GM13977 (cell line): Measurements from ENCODE around the gene OR11H7.
"Not testable (repeated sequence)": the region's sequence is repeated elsewhere in the genome, so short reads cannot be mapped to it uniquely, and the experiment has no call there.

Experiments
- DNase-seq: peaks from one replicate; pipeline ENCODE4 v3.0.0; 2012; ENCODE audit warnings: low spot score
- in situ Hi-C: fragments of 300-500 bp; cut with MboI; formaldehyde crosslinking; loops from one replicate; pipeline ENCODE4 v1.12.0; 2022; ENCODE audit warnings: low sequenced_read_pairs, low pct_unique_long_range_greater_than_20kb, mixed read lengths, inconsistent platforms; ENCODE audit not compliant: unreplicated experiment
- TF ChIP-seq, protein P1 (sequence below): IDR thresholded peaks from 2 replicates; pipeline ENCODE4 v1.5.1; 2012; ENCODE audit warnings: mild to moderate bottlenecking, control low read depth; ENCODE audit not compliant: insufficient read depth; ENCODE audit errors: extremely low read depth, missing control alignments

The OR11H7 gene

DNA sequence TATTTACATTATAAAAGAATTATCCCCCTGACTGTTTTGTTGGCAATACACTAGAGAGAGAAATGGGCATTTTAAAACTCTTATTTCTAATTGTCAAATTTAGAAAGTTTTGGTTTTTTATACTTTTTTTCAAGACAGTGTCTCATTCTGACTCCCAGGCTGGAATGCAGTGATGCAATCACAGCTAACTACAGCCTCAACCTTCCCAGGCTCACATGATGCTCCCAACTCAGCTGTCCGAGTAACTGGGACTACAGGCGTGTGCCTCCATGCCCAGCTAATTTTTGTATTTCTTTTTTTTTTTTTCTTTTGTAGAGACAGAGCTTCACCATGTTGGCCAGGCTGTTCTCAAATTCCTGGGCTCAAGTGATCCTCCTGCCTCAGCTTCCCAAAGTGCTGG, 13.6 kb upstream of the OR11H7 start:
- in situ Hi-C loops: no loop called here
- TF ChIP-seq, protein P1, sequence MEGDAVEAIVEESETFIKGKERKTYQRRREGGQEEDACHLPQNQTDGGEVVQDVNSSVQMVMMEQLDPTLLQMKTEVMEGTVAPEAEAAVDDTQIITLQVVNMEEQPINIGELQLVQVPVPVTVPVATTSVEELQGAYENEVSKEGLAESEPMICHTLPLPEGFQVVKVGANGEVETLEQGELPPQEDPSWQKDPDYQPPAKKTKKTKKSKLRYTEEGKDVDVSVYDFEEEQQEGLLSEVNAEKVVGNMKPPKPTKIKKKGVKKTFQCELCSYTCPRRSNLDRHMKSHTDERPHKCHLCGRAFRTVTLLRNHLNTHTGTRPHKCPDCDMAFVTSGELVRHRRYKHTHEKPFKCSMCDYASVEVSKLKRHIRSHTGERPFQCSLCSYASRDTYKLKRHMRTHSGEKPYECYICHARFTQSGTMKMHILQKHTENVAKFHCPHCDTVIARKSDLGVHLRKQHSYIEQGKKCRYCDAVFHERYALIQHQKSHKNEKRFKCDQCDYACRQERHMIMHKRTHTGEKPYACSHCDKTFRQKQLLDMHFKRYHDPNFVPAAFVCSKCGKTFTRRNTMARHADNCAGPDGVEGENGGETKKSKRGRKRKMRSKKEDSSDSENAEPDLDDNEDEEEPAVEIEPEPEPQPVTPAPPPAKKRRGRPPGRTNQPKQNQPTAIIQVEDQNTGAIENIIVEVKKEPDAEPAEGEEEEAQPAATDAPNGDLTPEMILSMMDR: no peak
- no peak for DNase-seq

DNA sequence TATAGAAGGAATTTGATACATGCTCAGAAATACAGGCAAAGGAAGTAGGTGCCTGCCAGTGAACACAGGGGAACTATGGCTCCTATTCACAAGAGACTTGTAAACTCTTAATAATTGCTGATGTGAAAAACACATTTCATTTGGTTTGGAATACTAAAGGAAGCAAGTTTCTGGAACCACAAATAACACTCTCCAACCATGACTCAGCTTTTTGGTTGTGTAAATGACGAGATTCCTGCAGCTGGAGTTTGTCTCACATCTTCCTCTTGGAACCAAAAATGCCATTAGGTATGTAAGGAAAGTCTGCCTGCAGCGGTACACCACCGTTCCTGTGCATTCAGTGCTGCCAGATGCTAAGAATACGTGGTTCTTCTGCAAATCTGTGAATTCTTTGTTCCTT, 9.7 kb upstream of the OR11H7 start:
- TF ChIP-seq, protein P1: no peak
- DNase-seq: no peak
- in situ Hi-C loops: no loop called here

DNA sequence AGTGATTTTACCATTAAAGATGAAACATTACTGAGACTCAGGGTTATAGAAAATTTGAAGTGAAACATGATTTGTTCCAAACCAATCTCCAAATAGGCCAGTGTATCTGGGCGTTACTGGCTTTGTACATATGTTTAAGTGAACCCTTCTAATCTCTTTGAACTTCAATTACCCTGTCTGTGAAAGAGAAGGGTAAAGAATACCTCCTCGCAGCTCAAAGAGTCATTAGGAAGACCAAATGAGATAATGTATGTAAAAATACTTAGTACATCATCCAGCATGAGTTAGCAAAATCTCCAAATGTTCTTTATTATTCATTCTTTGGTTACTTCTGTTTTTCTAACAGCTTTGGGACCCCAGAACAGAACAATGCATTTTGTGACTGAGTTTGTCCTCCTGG, 5.4 kb upstream of the OR11H7 start, which contains the start of gene OR11H6:
Gene OR11H6, plus strand, starts transcription at position 301 of the 400 bp plus-strand sequence. Its CDS starts 0 bp downstream, at position 301.
- in situ Hi-C loops: no loop called here
- TF ChIP-seq, protein P1: no peak
- DNase-seq: no peak

DNA sequence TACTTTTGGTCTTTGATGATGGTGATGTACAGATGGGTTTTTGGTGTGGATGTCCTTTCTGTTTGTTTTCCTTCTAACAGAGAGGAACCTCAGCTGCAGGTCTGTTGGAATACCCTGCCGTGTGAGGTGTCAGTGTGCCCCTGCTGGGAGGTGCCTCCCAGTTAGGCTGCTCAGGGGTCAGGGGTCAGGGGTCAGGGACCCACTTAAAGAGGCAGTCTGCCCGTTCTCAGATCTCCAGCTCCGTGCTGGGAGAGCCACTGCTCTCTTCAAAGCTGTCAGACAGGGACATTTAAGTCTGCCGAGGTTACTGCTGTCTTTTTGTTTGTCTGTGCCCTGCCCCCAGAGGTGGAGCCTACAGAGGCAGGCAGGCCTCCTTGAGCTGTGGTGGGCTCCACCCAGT, 6.6 kb downstream of the OR11H7 start:
- DNase-seq, in situ Hi-C loops: not testable (repeated sequence)

DNA sequence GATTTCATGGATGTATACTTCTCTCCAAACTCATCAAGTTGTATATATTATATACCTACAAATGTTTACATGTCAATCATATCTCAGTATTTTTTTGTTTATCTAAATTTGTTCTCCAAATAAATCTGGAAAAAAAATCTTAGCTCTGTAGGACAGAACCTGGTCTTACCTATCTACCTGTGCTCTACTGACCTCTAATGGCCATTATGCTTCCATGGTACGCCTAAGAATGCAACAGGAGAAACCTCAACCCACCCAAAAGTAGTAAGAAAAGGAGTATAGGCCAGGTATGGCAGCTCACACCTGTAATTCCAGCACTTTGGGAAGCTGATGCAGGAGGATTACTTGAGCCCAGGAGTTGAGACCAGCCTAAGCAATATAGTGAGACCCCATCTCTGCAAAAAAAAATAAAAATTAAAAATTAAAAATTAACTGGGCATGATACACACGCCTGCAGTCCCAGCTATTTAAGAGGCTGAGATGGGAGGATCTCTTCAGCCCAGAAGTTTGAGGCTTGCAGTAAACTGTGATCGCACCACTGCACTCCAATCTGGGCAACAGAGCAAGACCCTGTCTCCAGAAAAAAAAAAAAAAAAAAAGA, 19.0 kb downstream of the OR11H7 start:
- in situ Hi-C loops: no loop called here
- DNase-seq: no peak

DNA sequence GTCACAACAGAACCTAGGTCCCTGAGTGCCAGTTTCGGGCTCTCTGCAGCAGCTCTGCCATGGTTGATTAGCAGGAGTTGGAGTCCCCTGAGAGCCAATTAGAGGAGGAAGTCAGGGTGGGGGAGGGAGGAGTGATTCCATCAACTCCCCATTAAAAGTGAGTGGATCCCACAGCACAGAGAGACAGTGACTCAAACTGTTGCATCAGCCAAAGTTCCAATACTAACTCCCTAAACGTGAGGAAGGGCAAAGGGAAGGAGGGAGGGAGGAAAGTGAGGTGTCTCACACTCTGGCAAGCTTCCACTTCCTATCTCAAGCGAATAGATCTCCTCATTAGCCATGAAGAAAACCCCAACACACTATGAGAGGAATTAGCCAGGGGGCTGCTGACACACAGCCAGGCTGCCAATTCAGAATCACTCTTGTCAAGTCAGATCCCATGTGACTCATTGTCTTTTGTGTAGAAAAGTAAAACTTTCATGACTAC, 33.9 kb downstream of the OR11H7 start:
- DNase-seq: no peak
- in situ Hi-C loops: no loop called here
- TF ChIP-seq, protein P1: no peak

More for the DNA sequence above, 19.0 kb downstream of the OR11H7 start:
- TF ChIP-seq, protein P1: peak; percentile 38

DNA sequence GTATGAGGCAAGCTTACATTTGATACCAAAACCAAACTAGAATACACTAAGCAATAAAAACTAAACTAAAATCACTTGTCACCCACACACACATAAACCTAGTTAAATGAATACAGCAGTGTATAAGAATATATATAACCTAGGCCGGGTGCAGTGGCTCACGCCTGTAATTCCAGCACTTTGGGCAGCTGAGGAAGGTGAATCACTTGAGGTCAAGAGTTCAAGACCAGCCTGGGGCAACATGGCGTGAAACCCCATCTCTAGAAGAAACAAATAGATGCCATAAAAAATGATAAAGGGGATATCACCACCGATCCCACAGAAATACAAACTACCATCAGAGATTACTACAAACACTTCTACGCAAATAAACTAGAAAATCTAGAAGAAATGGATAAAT, 35.6 kb downstream of the OR11H7 start:
- DNase-seq, in situ Hi-C loops: not testable (repeated sequence)

DNA sequence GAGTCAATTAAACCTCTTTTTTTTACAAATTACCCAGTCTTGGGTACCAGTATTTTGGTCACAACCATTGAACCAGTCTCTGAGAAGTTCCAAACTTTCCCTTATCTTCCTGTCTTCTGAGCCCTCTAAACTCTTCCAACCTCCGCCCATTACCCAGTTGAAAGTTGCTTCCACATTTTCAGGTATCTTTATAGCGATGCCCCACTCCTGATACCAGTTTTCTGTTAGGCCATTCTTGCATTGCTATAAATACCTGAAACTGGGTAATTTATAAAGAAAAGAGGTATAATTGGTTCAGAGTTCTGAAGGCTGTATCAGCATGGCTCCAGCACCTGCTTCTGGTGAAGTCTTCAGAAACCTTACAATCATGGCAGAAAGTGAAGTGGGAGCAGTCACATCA, 45.3 kb downstream of the OR11H7 start:
- TF ChIP-seq, protein P1: no peak
- in situ Hi-C loops: no loop called here
- no peak for DNase-seq
